ENCODE data around the gene ADAMTS3. TPM values are rescaled to one million over a fixed set of nuclear protein-coding genes. Genes with fewer than 3 reads are reported as not detected.

ADAMTS3 gene
- total and polyA plus RNA-seq, 8 donors = 0.13 to 6.8 (median 0.24) TPM; not detected in 2

DNA sequence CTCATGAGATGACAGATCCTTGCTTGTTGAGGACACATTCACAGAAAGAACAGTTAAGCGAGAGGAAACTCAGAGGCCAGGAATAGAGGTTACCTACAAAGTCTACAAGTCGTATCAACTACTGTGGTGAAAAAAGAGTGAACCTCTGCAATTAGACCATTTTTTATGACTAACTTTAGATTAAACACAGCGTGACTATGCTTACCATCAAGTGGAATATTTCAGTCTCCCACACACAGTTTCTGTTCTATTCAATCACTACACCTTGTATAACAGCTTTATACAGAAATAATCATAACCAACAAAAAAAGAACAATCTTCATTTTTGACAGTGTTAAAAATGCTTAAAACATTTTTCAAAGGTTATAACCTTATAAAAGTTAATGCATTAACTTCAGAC lies 46.6 kb downstream of the ADAMTS3 start:
- H3K36me3 ChIP-seq = no peaks in the 10 kb centered on the region

DNA sequence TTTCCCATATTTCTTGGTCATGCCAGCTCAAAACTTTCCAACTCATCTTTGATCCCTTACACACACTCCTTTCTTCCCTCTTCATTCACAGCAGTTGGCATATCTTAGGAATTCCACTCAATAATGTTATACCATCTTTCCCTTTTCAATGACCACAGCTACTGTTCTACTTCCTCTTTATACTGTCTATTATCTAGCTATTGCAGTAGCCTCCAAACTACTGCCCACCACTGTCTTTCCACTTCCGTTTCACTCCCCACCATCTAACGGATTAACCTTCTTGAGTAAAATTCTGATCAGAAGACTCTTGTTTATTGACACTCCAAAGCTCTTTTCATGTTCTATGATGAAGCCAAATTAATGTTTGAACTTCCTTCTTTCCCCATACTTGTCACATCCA lies 55.8 kb downstream of the ADAMTS3 start:
- Histone ChIP-seq H3K4me3 (no peak overlapping the region), H3K36me3 (no peaks in the 10 kb centered on the region), H3K27ac (no peak overlapping the region), H3K4me1 (no peaks in the 10 kb centered on the region), H3K27me3 (no peaks in the 10 kb centered on the region), H3K9me3 (peaks cover 0 to 5% (median 0%) of the 10 kb centered on the region in 4 donors)
- 77 to 81% (median 77%) methylated on average over 2 of the region's 2 CpGs for WGBS, 5 donors
- no peak for DNase-seq
- TF ChIP-seq POLR2A (IDR thresholded peaks at IDR 0.05) (no peak), POLR2AphosphoS5 (IDR thresholded peaks at IDR 0.05) (no peak), EP300 (IDR thresholded peaks at IDR 0.05) (no peak)
- TF ChIP-seq, protein P1, sequence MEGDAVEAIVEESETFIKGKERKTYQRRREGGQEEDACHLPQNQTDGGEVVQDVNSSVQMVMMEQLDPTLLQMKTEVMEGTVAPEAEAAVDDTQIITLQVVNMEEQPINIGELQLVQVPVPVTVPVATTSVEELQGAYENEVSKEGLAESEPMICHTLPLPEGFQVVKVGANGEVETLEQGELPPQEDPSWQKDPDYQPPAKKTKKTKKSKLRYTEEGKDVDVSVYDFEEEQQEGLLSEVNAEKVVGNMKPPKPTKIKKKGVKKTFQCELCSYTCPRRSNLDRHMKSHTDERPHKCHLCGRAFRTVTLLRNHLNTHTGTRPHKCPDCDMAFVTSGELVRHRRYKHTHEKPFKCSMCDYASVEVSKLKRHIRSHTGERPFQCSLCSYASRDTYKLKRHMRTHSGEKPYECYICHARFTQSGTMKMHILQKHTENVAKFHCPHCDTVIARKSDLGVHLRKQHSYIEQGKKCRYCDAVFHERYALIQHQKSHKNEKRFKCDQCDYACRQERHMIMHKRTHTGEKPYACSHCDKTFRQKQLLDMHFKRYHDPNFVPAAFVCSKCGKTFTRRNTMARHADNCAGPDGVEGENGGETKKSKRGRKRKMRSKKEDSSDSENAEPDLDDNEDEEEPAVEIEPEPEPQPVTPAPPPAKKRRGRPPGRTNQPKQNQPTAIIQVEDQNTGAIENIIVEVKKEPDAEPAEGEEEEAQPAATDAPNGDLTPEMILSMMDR (IDR thresholded peaks at IDR 0.05) = no peak
- intact Hi-C loops (cut with DNase I; ENCODE audit: low total_unique reads) = no loop called here

More for the DNA sequence above, 46.6 kb downstream of the ADAMTS3 start:
- no peaks in the 10 kb centered on the region for H3K9me3 ChIP-seq
- no peak for DNase-seq
- no peak overlapping the region for H3K4me3 ChIP-seq
- 81 to 92% (median 82%) methylated on average over 3 of the region's 3 CpGs for WGBS, 5 donors
- peaks cover 0 to 8% (median 3%) of the 10 kb centered on the region in 4 donors for H3K4me1 ChIP-seq
- intact Hi-C loops (cut with DNase I; ENCODE audit: low total_unique reads) = no loop called here
- TF ChIP-seq EP300 (IDR thresholded peaks at IDR 0.05) = no peak
- TF ChIP-seq POLR2AphosphoS5 (IDR thresholded peaks at IDR 0.05) = no peak
- no peak for TF ChIP-seq POLR2A (IDR thresholded peaks at IDR 0.05)
- TF ChIP-seq, protein P1 (IDR thresholded peaks at IDR 0.05) = no peak
- no peak overlapping the region for H3K27ac ChIP-seq
- H3K27me3 ChIP-seq = no peaks in the 10 kb centered on the region

DNA sequence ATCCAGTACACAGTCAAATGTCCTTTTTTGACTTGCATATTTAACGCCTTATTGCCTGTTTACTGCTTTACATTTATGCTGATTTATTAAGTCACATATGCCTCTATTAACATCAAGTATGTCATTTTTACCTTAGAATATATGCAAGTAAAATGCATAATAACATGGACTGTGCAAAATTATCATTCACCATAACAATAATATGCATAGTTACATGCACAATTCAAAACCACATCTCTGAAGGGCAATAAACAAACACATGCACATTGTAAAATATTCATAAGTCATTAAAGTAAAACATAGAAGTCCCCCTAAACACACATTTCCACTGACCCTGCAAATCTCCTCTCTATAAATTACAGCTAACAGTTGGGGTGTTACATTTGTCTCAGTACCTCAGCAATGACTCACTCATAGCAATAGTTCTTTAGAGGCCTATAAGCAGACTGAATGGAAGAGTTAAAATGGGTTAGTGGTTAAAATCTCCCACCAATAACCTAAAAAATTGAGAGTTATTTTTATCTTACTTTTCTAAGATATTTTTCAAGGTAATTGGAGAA lies 61.1 kb downstream of the ADAMTS3 start:
- H3K27ac ChIP-seq = no peak overlapping the region
- TF ChIP-seq POLR2AphosphoS5 (IDR thresholded peaks at IDR 0.05) = no peak
- TF ChIP-seq, protein P1 (IDR thresholded peaks at IDR 0.05) = no peak
- no peak for TF ChIP-seq POLR2A (IDR thresholded peaks at IDR 0.05)
- no peak for TF ChIP-seq EP300 (IDR thresholded peaks at IDR 0.05)
- no peak for DNase-seq
- H3K4me1 ChIP-seq = no peaks in the 10 kb centered on the region
- peaks cover 0 to 5% (median 0%) of the 10 kb centered on the region in 4 donors for H3K9me3 ChIP-seq
- no peak overlapping the region for H3K4me3 ChIP-seq
- intact Hi-C loops (cut with DNase I; ENCODE audit: low total_unique reads) = no loop called here
- WGBS, 5 donors = 83 to 92% (median 87%) methylated on average over 1 of the region's 1 CpG
- no peaks in the 10 kb centered on the region for H3K36me3 ChIP-seq
- no peaks in the 10 kb centered on the region for H3K27me3 ChIP-seq

DNA sequence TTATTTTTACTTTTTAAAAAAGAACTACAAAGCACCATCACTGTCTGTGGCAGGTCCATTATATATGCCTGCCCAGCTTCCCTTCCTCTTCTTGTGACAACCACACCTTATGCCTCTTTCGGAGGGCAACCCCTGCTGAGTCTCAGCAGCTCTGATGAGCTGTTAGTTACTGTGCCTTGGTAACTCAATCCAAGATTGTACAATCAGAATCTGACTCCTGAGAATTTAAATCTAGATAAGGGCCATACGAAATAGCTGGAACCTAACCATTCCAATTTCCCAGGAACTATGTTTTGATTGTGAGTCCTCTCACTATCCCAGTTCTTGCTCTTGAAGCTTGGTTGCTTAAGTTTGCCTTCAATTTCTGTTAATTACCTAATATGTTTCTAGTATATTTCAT lies 61.9 kb downstream of the ADAMTS3 start:
- H3K27me3 ChIP-seq = no peaks in the 10 kb centered on the region
- no peak overlapping the region for H3K4me3 ChIP-seq
- DNase-seq = no peak
- H3K36me3 ChIP-seq = no peaks in the 10 kb centered on the region
- 42 to 69% (median 57%) methylated on average over 2 of the region's 2 CpGs for WGBS, 5 donors
- TF ChIP-seq POLR2AphosphoS5 (IDR thresholded peaks at IDR 0.05) = no peak
- TF ChIP-seq EP300 (IDR thresholded peaks at IDR 0.05) = no peak
- TF ChIP-seq, protein P1 (IDR thresholded peaks at IDR 0.05) = no peak
- no peak for TF ChIP-seq POLR2A (IDR thresholded peaks at IDR 0.05)
- intact Hi-C loops (cut with DNase I; ENCODE audit: low total_unique reads) = no loop called here
- H3K27ac ChIP-seq = no peak overlapping the region
- peaks cover 0 to 5% (median 0%) of the 10 kb centered on the region in 4 donors for H3K9me3 ChIP-seq
- no peaks in the 10 kb centered on the region for H3K4me1 ChIP-seq

Data from stomach (tissue), 9 donors.